Endothelial cell of umbilical vein (primary cell): ENCODE results near the gene NBPF26. TPM values are rescaled to one million over a fixed set of nuclear protein-coding genes. Genes with fewer than 3 reads are reported as not detected.
"Not testable (repeated sequence)": the region's sequence is repeated elsewhere in the genome, so short reads cannot be mapped to it uniquely, and the experiment has no call there.

Experiments used
- BruUV-seq: library from RNA; stranded (reverse); fragments of 400-500 nt; replicated peaks from 2 replicates; lab custom pipeline; 2021; lab: Mats Ljungman, UMichigan
- CTCF ChIA-PET: fragments of 300-600, 350-600 bp; sonication (Branson Sonifier 250); formaldehyde crosslinking; loops from one replicate; lab custom pipeline; 2021; ENCODE audit warnings: antibody characterized with exemption, inconsistent platforms; lab: Charles Lee
- POLR2A ChIA-PET: fragments of 300-600, 350-600 bp; sonication (Branson Sonifier 250); formaldehyde crosslinking; loops from one replicate; lab custom pipeline; 2021; ENCODE audit warnings: antibody characterized with exemption, inconsistent platforms; lab: Charles Lee
- DNase-seq: peaks from one replicate; pipeline ENCODE4 v3.0.0-alpha.2; 2011; ENCODE audit warnings: low read depth, low spot score
- FAIRE-seq: peaks from 2 replicates; lab custom pipeline; 2011; peaks lifted over from hg19 to GRCh38; lab: Jason Lieb, UNC
- H2AFZ ChIP-seq: 2 replicates; pipeline ENCODE4 v1.6.0; 2012; ENCODE audit warnings: low read depth, low read length, control low read depth, inconsistent platforms
- H3K27ac ChIP-seq: 2 replicates; pipeline ENCODE4 v1.5.1; 2011; ENCODE audit warnings: low read depth, mild to moderate bottlenecking, control low read depth, low read length, moderate library complexity; ENCODE audit not compliant: insufficient read depth
- H3K27me3 ChIP-seq, 2 experiments: 2 replicates each; pipeline versions ENCODE4 v1.6.0 to v1.6.1; 2011; ENCODE audit warnings: low read length in 2 of 2, mixed read lengths in 1 of 2; ENCODE audit not compliant: control insufficient read depth in 2 of 2, insufficient read depth in 2 of 2
- H3K36me3 ChIP-seq, 2 experiments: 2 replicates in 1 of 2; 3 replicates in 1 of 2; pipeline ENCODE4 v1.5.1; 2011; ENCODE audit warnings: low read length in 2 of 2, mild to moderate bottlenecking in 1 of 2, moderate library complexity in 1 of 2; ENCODE audit not compliant: control insufficient read depth in 2 of 2, insufficient read depth in 2 of 2; ENCODE audit errors: extremely low read depth in 1 of 2
- H3K4me1 ChIP-seq: 3 replicates; pipeline ENCODE4 v1.5.1; 2011; ENCODE audit warnings: mild to moderate bottlenecking, low read length; ENCODE audit not compliant: control insufficient read depth, insufficient read depth; ENCODE audit errors: extremely low read depth
- H3K4me2 ChIP-seq: 2 replicates; pipeline ENCODE4 v1.6.1; 2011; ENCODE audit warnings: low read length, control low read depth, mixed read lengths; ENCODE audit not compliant: insufficient read depth
- H3K4me3 ChIP-seq, 3 experiments: fragments of 200-600 bp in 1 of 3; sonication (generic), shearing (Covaris generic) in 1 of 3; replicated peaks in 1 of 3; 2 replicates each; pipeline ENCODE4 v1.5.1; 2011 to 2016; ENCODE audit warnings: control low read depth in 3 of 3, low read length in 3 of 3, mild to moderate bottlenecking in 2 of 3, inconsistent platforms in 1 of 3, low read depth in 1 of 3, moderate library complexity in 1 of 3; ENCODE audit not compliant: insufficient read depth in 1 of 3
- H3K79me2 ChIP-seq: 2 replicates; pipeline ENCODE4 v1.6.0; 2012; ENCODE audit warnings: low read length, inconsistent platforms; ENCODE audit not compliant: control insufficient read depth, insufficient read depth
- H3K9ac ChIP-seq: replicated peaks from 2 replicates; pipeline ENCODE3; 2011; ENCODE audit warnings: low read length, control low read depth; ENCODE audit not compliant: insufficient read depth; ENCODE audit errors: extremely low read depth
- H3K9me1 ChIP-seq: replicated peaks from 3 replicates; pipeline ENCODE4 v1.6.0; 2011; ENCODE audit warnings: mild to moderate bottlenecking, low read length; ENCODE audit not compliant: control insufficient read depth, insufficient read depth; ENCODE audit errors: extremely low read depth
- H3K9me3 ChIP-seq: replicated peaks from 2 replicates; pipeline ENCODE4 v1.5.1; 2012; ENCODE audit warnings: low read length, inconsistent platforms; ENCODE audit not compliant: control insufficient read depth, insufficient read depth
- H4K20me1 ChIP-seq: replicated peaks from 2 replicates; pipeline ENCODE3; 2011; ENCODE audit warnings: mild to moderate bottlenecking, low read length; ENCODE audit not compliant: control insufficient read depth, insufficient read depth; ENCODE audit errors: extremely low read depth
- dilution Hi-C: fragments of 300-500 bp; cut with MboI; formaldehyde crosslinking; loops from one replicate; pipeline ENCODE4 v1.15.0; 2019; ENCODE audit warnings: low sequenced_read_pairs; ENCODE audit not compliant: extremely low pct_ligation_motif_present
- intact Hi-C: fragments of 100-400 bp; cut with micrococcal nuclease; formaldehyde crosslinking; loops from one replicate; pipeline ENCODE4 v1.10.0; 2022
- polyA plus RNA-seq, 4 experiments: library from polyadenylated mRNA; depleted of rRNA in 3 of 4; stranded (reverse) in 3 of 4; unstranded in 1 of 4; fragments of >200 nt; gene quantifications; 2 replicates each; pipeline versions ENCODE4 v1.2.1 to v1.2.3, GENCODE V29; 2011 to 2012; ENCODE audit warnings: missing spikeins in 1 of 4
- small RNA-seq: library from RNA; depleted of rRNA; stranded (forward); fragments of <200 nt; gene quantifications from one replicate; pipeline ENCODE3, GENCODE V24; 2012; ENCODE audit warnings: low replicate concordance, low read depth; ENCODE audit not compliant: insufficient read depth, insufficient read length
- total RNA-seq: library from RNA; stranded (reverse); gene quantifications from 2 replicates; pipeline ENCODE4 v1.2.3, GENCODE V29; 2021

Gene NBPF26
- total and polyA plus RNA-seq, 2 donors (not counting 3 experiments of a cell fraction or from before 2014, with no cell fraction given), result 4.9 to 9.2 TPM

GRCh38 chr1:120878206-120878605 lies 154.5 kb downstream of the NBPF26 start:
- H3K4me3 ChIP-seq, CTCF ChIA-PET, H2AFZ ChIP-seq, H3K27ac ChIP-seq, H3K4me1 ChIP-seq, H4K20me1 ChIP-seq, H3K4me2 ChIP-seq, FAIRE-seq, H3K79me2 ChIP-seq, H3K9me1 ChIP-seq, H3K9me3 ChIP-seq, intact Hi-C loops, H3K9ac ChIP-seq, dilution Hi-C loops, H3K36me3 ChIP-seq, DNase-seq, BruUV-seq, POLR2A ChIA-PET, H3K27me3 ChIP-seq: not testable (repeated sequence)

- DNase-seq, H3K4me3 ChIP-seq, intact Hi-C loops, dilution Hi-C loops, H3K27ac ChIP-seq, POLR2A ChIA-PET, H4K20me1 ChIP-seq, H3K79me2 ChIP-seq, H3K9ac ChIP-seq, H3K9me3 ChIP-seq, FAIRE-seq, H3K9me1 ChIP-seq, H3K4me1 ChIP-seq, BruUV-seq, H3K36me3 ChIP-seq, H3K4me2 ChIP-seq, H2AFZ ChIP-seq, H3K27me3 ChIP-seq, CTCF ChIA-PET: not testable (repeated sequence)
These were observed 156.3 kb downstream of the NBPF26 start for GRCh38 chr1:120880056-120880455.

GRCh38 chr1:120881934-120882333 lies 158.2 kb downstream of the NBPF26 start:
- H3K9ac ChIP-seq, dilution Hi-C loops, H3K36me3 ChIP-seq, H3K4me2 ChIP-seq, H3K9me3 ChIP-seq, FAIRE-seq, H4K20me1 ChIP-seq, H2AFZ ChIP-seq, H3K4me1 ChIP-seq, intact Hi-C loops, BruUV-seq, H3K4me3 ChIP-seq, H3K27ac ChIP-seq, POLR2A ChIA-PET, H3K79me2 ChIP-seq, CTCF ChIA-PET, H3K27me3 ChIP-seq, H3K9me1 ChIP-seq, DNase-seq: not testable (repeated sequence)

Small RNA genes lying within 50 kb of the gene (small RNA-seq; reads per million reads assigned to genes)
- gene RNVU1-19, result 12.0 reads per million, percentile 66 among the genes with 10 or more reads in this experiment

Other genes starting within 250 kb of the NBPF26 start
- not detected in 2 replicates for gene PPIAL4A, start 165.8 kb downstream of the NBPF26 start, total RNA-seq
- gene PPIAL4A, start 165.8 kb downstream of the NBPF26 start, polyA plus RNA-seq, result not detected in 2 replicates